ENCODE results near the gene SOCS4.

SOCS4 gene

GRCh38 chr14:55026441-55026792, 619 bp upstream of the SOCS4 start:
- no peak for TF ChIP-seq TAF1 (IDR thresholded peaks at IDR 0.05; ENCODE audit: low read depth)
- TF ChIP-seq CREB1 (IDR thresholded peaks at IDR 0.05; ENCODE audit: low read depth): no peak
- TF ChIP-seq RAD21 (IDR thresholded peaks at IDR 0.05; ENCODE audit: low read depth): no peak
- TF ChIP-seq EGR1 (IDR thresholded peaks at IDR 0.05): no peak
- TF ChIP-seq FOXM1 (IDR thresholded peaks at IDR 0.05; ENCODE audit: borderline replicate concordance, low read depth): no peak
- TF ChIP-seq NFIC (IDR thresholded peaks at IDR 0.05): no peak

GRCh38 chr14:55028066-55028465, 1.0 kb downstream of the SOCS4 start:
- no peak for TF ChIP-seq MAX (IDR thresholded peaks at IDR 0.05)

GRCh38 chr14:55028476-55028875, 1.4 kb downstream of the SOCS4 start:
- TF ChIP-seq TAF1 (IDR thresholded peaks at IDR 0.05; ENCODE audit: low read depth) (no peak), TEAD4 (IDR thresholded peaks at IDR 0.05) (no peak), NFIC (IDR thresholded peaks at IDR 0.05) (no peak), CREB1 (IDR thresholded peaks at IDR 0.05; ENCODE audit: low read depth) (no peak), USF1 (IDR thresholded peaks at IDR 0.05) (no peak), ZBTB7A (IDR thresholded peaks at IDR 0.05; ENCODE audit: low read depth) (no peak), CEBPB (IDR thresholded peaks at IDR 0.05) (no peak), EP300 (IDR thresholded peaks at IDR 0.05; ENCODE audit: borderline replicate concordance) (no peak), MAX (IDR thresholded peaks at IDR 0.05) (no peak), REST (IDR thresholded peaks at IDR 0.05; ENCODE audit: low read depth) (no peak), RAD21 (IDR thresholded peaks at IDR 0.05; ENCODE audit: low read depth) (no peak), FOXM1 (IDR thresholded peaks at IDR 0.05; ENCODE audit: borderline replicate concordance, low read depth) (no peak), YY1 (IDR thresholded peaks at IDR 0.05; ENCODE audit: low read depth) (no peak), EGR1 (IDR thresholded peaks at IDR 0.05) (no peak), TCF12 (IDR thresholded peaks at IDR 0.05; ENCODE audit: low read depth) (no peak)

GRCh38 chr14:55031190-55031589, 4.2 kb downstream of the SOCS4 start:
- TF ChIP-seq CREB1 (IDR thresholded peaks at IDR 0.05; ENCODE audit: low read depth) (no peak), EP300 (IDR thresholded peaks at IDR 0.05; ENCODE audit: borderline replicate concordance) (no peak), TAF1 (IDR thresholded peaks at IDR 0.05; ENCODE audit: low read depth) (no peak), REST (IDR thresholded peaks at IDR 0.05; ENCODE audit: low read depth) (no peak)

- TF ChIP-seq MAX (IDR thresholded peaks at IDR 0.05) (no peak), TEAD4 (IDR thresholded peaks at IDR 0.05) (no peak)
Measured at GRCh38 chr14:55038708-55039107, 11.7 kb downstream of the SOCS4 start.

GRCh38 chr14:55043528-55043927, 16.5 kb downstream of the SOCS4 start:
- no peak for TF ChIP-seq USF1 (IDR thresholded peaks at IDR 0.05)
- TF ChIP-seq TEAD4 (IDR thresholded peaks at IDR 0.05): no peak
- TF ChIP-seq ZBTB7A (IDR thresholded peaks at IDR 0.05; ENCODE audit: low read depth): no peak
- no peak for TF ChIP-seq EGR1 (IDR thresholded peaks at IDR 0.05)

GRCh38 chr14:55045087-55045486, 18.1 kb downstream of the SOCS4 start:
- TF ChIP-seq ZBTB7A (IDR thresholded peaks at IDR 0.05; ENCODE audit: low read depth) (no peak), FOXM1 (IDR thresholded peaks at IDR 0.05; ENCODE audit: borderline replicate concordance, low read depth) (no peak), YY1 (IDR thresholded peaks at IDR 0.05; ENCODE audit: low read depth) (no peak), NFIC (IDR thresholded peaks at IDR 0.05) (no peak), TCF12 (IDR thresholded peaks at IDR 0.05; ENCODE audit: low read depth) (no peak), TAF1 (IDR thresholded peaks at IDR 0.05; ENCODE audit: low read depth) (no peak), EP300 (IDR thresholded peaks at IDR 0.05; ENCODE audit: borderline replicate concordance) (no peak)

Measured in Ishikawa (cell line).